Measurements from ENCODE around the gene BMP5.

BMP5 gene

GRCh38 chr6:55782275-55782674, 93.1 kb downstream of the BMP5 start:
- FAIRE-seq: no peak
- TF ChIP-seq CTCF (IDR thresholded peaks at IDR 0.05; ENCODE audit: insufficient read depth, missing control alignments): no peak
- no peak for DNase-seq (ENCODE audit: insufficient read length, low spot score)

GRCh38 chr6:55778705-55779104, 96.7 kb downstream of the BMP5 start:
- DNase-seq (ENCODE audit: insufficient read length, low spot score) (no peak), FAIRE-seq (no peak)
- no peak for TF ChIP-seq CTCF (IDR thresholded peaks at IDR 0.05; ENCODE audit: insufficient read depth, missing control alignments)

GRCh38 chr6:55777469-55777868, 97.9 kb downstream of the BMP5 start:
- DNase-seq (ENCODE audit: insufficient read length, low spot score) (no peak), FAIRE-seq (no peak)
- TF ChIP-seq CTCF (IDR thresholded peaks at IDR 0.05; ENCODE audit: insufficient read depth, missing control alignments): no peak

- FAIRE-seq: no peak
- no peak for DNase-seq (ENCODE audit: insufficient read length, low spot score)
- TF ChIP-seq CTCF (IDR thresholded peaks at IDR 0.05; ENCODE audit: insufficient read depth, missing control alignments): no peak
Measured at GRCh38 chr6:55776113-55776512, 99.3 kb downstream of the BMP5 start.

- no peak for TF ChIP-seq CTCF (IDR thresholded peaks at IDR 0.05; ENCODE audit: insufficient read depth, missing control alignments)
- DNase-seq (ENCODE audit: insufficient read length, low spot score): no peak
- no peak for FAIRE-seq
Measured at GRCh38 chr6:55775029-55775318, 100.4 kb downstream of the BMP5 start.

- no peak for TF ChIP-seq CTCF (IDR thresholded peaks at IDR 0.05; ENCODE audit: insufficient read depth, missing control alignments)
- FAIRE-seq: no peak
- DNase-seq (ENCODE audit: insufficient read length, low spot score): no peak
Measured at GRCh38 chr6:55774286-55775028, 100.9 kb downstream of the BMP5 start.

GRCh38 chr6:55773620-55774216, 101.7 kb downstream of the BMP5 start:
- FAIRE-seq (no peak), DNase-seq (ENCODE audit: insufficient read length, low spot score) (no peak)
- no peak for TF ChIP-seq CTCF (IDR thresholded peaks at IDR 0.05; ENCODE audit: insufficient read depth, missing control alignments)

All from D721Med (cell line).